NOMO-1 (cell line): ENCODE results near the gene FAM76A.
"Not testable (repeated sequence)": the region's sequence is repeated elsewhere in the genome, so short reads cannot be mapped to it uniquely, and the experiment has no call there.

Experiments
- DNase-seq, 2 experiments: peaks; one replicate each; lab custom pipeline; 2025; ENCODE audit not compliant: unreplicated experiment in 2 of 2; lab: John Stamatoyannopoulos, UW

The FAM76A gene

DNA sequence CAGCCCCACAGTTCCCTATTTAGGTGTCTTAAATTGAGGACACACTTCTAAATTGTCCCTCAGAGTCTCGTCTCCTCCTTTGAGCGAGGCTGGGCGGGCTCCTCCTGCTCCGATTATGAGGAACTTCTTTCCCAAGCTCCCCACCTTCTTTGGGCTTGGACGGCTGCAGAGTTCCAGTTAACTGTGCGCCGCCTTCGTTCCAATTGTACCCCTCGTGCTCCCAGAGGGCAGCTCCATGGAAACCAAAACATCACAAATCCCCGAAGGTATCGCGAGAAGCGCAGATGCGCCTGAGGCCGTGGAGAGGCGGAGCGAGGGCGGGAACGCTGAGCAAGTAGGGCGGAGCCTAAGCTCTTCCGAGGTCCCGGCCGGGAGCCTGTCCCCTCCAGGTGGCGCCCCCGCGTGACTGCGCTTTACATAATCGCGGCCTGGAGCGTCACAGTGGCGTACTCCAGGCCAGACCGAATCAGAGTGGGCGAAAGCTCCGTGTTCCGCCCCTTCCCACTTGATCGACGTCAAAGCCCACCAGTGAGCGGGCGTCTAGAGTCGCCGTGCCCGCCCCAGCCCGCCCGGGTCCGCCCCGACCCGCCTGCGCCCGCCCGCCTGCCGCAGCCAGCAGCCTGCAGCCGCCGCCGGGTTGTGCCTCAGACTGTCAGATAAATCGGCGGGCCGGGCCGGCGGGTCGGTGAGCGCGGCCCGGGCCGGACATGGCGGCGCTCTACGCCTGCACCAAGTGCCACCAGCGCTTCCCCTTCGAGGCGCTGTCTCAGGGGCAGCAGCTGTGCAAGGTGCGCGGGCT, at the start of gene FAM76A:
FAM76A (plus strand) TSS at position 588 of the 799 bp plus-strand sequence; CDS start at position 708, 120 bp downstream.
- DNase-seq: peak; percentile 99

DNA sequence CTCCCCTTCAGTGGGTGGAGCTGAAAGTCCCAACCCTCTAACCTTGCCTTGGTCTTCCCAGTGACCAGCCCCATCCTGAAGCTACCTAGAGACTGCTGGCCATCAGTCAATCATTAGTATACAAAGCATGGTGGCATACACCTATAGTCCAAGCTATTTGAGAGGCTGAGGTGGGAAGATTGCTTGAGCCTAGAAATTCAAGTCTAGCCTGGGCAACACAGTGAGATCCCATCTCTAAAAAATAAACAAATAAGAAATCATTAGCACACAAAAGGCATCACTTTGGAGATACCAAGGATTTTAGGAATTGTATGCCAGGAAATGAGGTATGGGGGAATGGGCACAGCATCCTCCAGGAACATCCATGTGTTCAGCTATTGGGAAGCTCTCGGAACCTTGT, 49.4 kb upstream of the FAM76A start:
- DNase-seq: no peak

DNA sequence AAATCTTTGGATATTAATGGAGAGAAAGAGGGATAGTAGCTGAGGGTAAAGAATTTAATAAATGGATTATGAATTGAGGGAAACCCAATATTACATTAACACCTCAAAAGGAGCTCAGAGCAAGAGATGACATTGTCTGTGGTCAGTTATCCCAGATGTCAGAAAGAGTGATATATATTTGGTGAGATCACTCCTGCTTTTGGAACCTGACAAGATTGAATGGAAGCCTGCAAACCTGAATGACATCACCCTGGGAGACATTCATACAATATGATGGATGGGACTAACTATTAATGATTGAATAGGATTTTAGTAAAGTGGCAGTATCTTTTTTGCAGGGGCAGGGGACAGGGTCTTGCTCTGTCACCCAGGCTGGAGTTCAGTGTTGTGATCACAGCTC, 47.0 kb upstream of the FAM76A start:
- no peak for DNase-seq

DNA sequence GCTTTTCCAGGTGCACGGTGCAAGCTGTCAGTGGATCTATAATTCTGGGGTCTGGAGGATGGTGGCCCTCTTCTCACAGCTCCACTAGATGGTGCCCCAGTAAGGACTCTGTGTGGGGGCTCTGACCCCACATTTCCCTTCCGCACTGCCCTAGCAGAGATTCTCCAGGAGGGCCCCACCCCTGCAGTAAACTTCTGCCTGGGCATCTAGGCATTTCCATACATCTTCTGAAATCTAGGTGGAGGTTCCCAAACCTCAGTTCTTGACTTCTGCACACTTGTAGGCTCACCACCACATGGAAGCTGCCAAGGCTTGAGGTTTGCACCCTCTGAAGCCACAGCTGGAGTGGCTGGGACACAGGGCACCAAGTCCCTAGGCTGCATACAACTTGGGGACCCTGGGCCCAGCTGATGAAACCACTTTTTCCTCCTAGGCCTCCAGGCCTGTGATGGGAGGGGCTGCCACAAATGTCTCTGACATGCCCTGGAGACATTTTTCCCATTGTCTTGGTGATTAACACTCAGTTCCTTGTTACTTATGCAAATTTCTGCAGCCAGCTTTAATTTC, 45.5 kb upstream of the FAM76A start:
- DNase-seq: not testable (repeated sequence)

DNA sequence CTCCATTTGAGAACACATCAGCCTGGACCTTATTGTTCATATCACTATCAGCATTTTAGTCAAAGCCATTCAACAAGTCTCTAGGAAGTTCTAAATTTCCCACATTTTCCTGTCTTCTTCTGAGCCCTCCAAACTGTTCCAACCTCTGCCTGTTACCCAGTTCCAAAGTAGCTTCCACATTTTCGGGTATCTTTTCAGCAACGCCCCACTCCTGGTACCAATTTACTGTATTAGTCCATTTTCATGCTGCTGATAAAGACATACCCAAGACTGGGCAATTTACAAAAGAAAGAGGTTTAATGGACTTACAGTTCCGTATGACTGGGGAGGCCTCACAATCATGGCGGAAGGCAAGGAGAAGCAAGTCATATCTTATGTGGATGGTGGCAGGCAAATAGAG, 44.2 kb upstream of the FAM76A start:
- DNase-seq: not testable (repeated sequence)

DNA sequence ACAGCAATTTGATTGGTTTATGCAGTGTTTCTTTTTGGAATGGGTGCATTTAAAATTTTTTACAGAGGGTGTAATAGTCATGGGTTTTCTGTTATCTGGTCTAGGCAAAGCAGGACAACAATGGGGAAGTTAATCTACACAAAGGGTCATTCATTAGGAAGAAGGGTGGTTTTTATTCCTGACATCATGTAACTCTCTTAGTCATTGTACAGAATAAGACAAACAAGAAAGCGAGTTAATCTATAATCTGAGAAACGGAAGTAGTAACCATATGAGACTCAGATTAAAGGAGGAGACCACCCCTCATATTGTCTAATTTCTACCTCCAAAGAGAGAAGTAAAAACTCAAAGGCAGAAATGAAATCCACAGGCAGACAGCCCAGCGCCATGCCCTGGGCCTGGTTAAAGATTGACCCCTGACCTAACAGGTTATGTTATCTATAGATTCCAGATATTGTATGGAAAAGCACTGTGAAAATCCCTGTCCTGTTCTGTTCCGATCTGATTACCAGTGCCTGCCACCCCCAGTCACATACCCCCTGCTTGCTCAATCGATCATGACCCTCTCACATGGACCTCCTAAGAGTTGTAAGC, 43.3 kb upstream of the FAM76A start:
- DNase-seq: no peak

DNA sequence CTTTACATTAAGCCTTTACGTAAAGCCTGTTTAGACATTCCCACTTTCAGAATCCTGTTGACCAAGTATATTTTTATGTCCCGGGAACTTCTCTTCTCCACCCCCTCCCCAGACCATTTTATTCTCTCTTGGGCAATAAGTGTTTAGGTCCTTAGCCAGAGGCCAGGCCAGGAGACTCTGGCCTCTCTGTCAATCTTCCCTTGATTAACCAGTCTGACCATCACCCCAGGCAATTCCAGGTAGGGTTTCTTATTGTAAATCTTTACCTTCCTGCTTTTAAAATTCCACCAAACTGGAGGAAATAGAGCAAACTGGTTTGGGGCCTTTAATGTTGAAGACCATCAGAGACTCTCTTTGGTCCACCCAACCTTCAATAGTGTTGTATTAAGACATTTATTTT, 41.6 kb upstream of the FAM76A start:
- DNase-seq: no peak

DNA sequence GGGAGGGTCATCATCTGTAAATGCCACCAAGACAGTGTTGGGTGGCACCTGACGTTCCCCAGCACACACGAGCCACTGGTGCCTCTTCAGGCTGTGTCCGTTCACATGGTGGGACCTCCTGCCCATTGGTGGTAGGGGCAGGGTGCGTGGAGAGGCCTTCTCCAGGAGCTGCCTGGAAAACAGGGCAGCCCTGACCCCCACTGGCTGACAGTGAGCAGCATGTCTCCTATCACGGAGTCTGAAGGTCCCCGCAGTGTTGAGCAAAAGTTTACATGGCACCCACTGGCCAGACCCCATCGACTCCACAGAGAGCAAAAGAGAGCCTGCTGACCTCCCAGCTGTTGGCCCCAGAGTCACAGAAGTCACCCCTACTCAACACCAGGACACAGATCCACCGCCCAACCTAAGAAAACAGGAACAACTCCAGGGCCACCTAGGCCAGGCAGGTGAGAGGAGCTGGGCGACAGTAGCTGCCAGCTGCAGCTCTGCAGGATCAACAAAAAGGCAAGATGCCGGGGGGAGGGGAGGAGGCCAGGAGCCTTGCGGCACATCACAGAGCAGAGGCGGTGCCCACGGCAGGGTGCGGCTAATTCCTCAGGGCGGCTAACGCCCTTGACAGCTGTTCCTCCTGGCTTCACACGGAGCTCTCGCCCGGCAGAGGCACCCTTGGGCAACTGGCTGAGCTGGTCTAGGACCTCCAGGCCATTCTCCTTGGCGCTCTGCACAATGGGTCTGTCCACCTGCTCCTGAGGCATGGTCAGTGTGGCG, 39.4 kb upstream of the FAM76A start:
- no peak for DNase-seq

DNA sequence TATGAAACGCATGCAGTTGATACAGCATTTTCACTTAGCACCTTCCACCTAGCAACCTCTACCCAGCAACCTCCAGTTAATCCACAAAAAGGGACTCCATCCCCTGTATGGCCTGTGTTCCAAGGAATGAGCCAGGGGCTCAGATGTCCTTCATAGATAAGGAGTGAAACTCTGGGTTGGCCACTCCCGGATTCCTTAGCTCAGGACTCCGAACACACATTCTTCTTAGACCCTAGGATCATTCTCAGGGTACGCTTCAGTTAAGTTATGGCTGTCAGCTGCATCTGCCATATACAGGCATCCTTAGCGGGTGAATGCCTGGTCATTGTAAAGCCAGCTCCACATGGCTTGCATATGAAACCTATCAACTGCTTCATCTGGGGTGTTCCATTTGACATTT, 37.9 kb upstream of the FAM76A start:
- no peak for DNase-seq

DNA sequence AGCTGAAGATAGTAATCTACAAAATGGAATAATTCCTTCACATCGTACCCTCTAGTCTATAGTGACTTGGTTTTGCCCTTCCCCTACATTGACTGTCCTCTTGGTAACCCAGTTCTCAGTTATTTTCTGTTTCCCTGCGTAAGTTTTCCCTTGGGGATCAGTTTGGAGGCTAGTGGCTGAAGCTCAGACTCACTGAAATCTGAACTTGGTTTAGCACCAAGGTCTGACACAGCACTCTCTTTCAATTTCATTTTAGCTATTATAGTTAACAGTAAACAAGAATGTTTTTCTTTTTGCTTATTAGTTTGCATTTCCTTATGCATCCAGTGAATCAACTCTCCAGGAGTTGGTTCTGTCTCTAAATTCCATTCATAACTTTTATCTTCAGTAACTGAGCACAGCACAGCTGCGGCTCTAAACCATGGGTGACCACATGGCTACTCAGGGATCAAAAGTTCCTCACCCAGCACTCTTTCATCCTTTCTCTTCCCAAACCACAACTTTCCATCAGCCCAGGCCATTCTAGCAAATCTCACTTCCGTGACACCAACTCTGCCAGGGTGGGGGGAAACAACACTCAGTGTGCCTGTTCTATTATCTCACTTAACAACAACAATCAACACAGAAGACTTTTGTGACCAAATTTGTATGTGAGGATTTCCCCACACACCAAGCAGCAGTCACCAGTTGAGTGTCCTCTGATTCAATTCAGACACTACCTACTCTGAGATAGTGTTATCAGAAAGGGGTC, 36.2 kb upstream of the FAM76A start:
- no peak for DNase-seq

DNA sequence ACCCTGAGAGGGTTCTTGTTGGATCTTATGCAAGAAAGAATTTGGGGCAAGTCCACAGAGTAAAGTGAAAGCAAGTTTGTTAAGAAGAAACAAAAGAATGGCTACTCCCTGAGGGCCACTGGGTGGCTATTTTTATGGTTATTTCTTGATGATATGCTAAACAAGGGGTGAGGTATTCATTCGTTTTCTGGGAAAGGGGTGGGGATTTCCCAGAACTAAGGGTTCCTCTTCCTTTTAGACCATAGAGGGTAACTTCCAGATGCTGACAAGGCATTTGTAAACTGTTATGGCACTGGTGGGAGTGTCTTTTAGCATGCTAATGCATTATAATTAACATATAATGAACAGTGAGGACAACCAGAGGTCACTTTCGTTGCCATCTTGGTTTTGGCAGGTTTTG, 35.6 kb upstream of the FAM76A start:
- DNase-seq: no peak

DNA sequence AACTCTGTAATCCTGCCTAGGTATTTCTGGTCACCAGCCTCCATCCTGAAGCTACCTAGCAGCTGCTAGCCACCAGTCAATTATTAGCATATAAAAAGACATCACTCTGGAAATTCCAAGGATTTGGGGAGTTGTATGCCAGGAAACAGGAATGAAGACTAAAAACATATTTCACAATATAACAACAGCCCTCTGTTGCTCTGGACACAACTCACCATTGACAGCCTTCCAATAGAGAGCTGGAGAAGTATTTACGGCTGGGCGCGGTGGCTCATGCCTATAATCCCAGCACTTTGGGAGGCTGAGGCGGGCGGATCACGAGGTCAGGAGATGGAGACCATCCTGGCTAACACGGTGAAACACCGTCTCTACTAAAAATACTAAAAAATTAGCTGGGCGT, 28.9 kb upstream of the FAM76A start:
- DNase-seq: not testable (repeated sequence)

DNA sequence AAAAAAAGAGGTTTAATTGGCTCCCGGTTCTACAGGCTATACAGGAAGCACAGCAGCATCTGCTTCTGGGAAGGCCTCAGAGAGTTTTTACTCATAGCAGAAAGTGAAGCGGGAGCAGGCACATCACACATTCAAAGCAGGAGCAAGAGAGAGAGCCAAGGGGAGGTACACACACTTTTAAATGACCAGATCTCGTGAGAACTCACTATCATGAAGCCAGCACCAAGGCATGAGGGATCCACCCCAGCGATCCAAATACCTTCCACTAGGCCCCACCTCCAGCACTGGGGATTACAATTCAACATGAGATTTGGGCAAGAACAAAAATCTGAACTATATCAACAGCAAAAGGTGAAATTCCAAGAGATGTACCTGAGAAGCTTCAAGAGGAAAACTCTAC, 20.8 kb upstream of the FAM76A start:
- no peak for DNase-seq

DNA sequence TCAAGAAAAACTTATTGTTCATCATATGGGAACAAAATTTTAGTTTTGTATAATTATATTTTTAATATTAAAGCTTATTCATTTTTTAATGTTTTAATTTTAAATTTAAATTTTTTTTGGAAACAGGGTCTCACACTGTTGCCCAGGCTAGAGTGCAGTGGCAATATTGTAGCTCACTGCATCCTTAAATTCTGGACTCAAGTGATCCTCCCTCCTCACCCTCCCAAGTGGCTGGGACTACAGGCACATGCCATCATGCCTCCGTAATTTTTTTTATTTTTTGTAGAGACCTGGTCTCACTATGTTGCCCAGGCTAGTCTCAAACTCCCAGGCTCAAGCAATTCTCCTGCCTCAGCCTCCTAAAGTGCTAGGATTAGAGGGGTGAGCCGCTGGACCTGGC, 20.2 kb upstream of the FAM76A start:
- no peak for DNase-seq

DNA sequence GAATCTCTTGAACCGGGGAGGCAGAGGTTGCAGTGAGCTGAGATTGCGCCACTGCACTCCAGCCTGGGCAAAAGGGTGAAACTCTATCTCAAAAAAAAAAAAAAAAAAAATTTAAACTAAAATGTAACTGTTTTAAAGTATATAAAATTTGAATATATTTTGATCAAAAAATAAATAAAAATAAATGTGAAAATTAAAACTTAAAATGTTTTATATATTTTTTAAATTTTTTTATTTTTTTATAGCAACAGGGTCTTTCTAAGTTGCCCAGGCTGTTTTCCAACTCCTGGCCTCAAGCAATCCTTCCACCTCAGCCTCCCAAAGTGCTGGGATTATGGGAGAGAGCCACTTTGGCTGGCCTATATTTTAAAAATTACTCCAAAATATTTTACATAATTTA, 15.2 kb upstream of the FAM76A start:
- DNase-seq: no peak

DNA sequence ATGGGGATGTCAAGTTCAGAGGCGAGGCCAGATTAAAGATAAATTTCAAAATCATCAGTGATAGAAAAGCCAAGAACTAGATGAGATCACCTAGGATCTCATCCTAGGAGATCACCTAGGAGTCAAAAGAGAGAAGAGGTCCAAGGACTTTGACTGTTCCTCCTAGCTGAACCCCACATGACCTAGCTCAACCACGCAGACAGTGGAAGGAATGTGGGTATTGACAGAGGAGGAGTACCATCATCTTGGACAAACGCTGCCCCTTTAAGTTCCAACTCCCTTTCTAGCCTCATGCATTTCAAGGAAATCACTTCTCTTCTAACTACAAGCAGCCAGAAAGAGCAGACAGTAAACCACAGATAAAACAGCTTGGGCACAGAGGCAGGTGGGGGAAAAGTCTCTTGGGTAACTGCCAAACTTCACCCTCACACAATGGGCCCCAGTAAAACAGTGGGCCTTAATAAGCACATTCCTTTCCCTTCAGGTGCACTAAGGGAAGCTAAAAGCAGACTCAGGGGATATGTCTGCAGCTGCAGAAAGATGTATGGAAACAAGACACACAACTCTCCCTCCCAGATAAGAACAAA, 12.5 kb upstream of the FAM76A start:
- no peak for DNase-seq

DNA sequence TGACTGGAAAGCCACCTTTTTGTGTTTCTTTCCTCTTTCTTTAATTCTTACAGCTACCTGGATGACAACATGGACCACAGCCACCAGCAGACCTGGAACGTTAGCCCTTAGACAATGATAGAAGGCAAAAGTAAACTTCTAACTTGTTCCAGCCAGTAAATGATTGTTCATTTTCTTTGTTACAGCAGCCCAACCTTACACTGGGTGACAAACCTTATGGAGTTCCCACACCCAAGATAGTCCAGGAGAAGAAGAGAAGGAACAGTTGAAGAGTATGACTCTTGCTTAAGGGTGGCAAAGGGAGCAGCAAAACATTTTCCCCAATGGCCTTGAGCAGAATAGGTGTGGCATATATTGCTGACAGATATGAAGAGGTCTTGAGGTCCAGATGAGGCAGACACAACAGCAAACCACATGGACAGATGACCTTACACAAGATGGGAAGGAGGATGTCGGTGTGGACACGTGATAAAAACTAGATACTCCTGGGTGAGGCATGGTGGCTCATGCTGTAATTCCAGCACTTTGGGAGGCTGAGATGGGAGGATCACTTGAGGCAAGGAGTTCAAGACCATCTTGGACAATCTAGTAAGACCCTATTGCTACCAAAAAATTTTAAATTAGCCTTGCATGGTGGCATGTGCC, 11.8 kb upstream of the FAM76A start:
- DNase-seq: no peak

DNA sequence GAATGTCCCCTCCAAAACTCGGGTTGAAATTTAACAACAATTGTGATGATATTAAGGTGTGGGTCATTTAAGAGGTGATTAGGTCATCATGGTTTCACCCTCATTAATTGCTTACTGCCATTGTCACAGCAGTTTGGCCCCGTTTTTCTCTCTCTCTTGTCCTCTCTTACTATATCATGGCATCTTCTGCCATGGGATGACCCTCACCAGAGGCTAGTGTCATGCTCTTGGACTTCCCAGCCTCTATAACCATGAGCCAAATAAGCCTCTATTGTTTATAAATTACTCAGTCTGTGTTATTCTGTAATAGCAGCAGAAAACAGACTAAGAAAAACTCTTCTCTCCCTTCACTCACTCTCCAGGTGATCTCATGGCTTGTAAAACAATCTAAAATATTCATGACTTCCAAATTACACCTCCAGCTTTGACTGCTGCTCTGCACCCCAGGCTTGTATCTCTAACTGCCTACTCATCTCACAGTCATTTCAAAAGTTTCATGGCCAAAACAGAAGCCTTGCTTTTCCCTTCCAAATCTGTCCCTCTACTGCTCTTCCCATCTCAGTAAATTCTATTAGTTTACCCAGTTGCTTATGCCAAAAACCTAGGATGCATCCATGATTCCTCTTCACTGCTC, 9.4 kb upstream of the FAM76A start:
- DNase-seq: no peak
